Measurements from ENCODE around the gene MAEL.

MAEL gene

GRCh38 chr1:166980818-166981217, 8.3 kb upstream of the MAEL start:
- Histone ChIP-seq H3K9me3 (ENCODE audit: control insufficient read depth in 1 of 2, low read length in 2 of 2) (no peaks in the 10 kb centered on the region), H3K4me1 (ENCODE audit: control insufficient read depth in 1 of 2, insufficient read depth in 2 of 2, low read length in 2 of 2) (no peaks in the 10 kb centered on the region), H3K4me3 (ENCODE audit: low read depth in 1 of 2, low read length in 2 of 2) (no peak overlapping the region), H3K36me3 (ENCODE audit: control insufficient read depth in 1 of 2, insufficient read depth in 2 of 2, low read length in 2 of 2) (no peaks in the 10 kb centered on the region), H3K27ac (ENCODE audit: low read length) (no peak overlapping the region), H3K27me3 (ENCODE audit: low read depth, low read length) (no peaks in the 10 kb centered on the region)

GRCh38 chr1:166981589-166981988, 7.5 kb upstream of the MAEL start:
- H3K9me3 ChIP-seq (ENCODE audit: control insufficient read depth in 1 of 2, low read length in 2 of 2): no peaks in the 10 kb centered on the region
- H3K36me3 ChIP-seq (ENCODE audit: control insufficient read depth in 1 of 2, insufficient read depth in 2 of 2, low read length in 2 of 2): no peaks in the 10 kb centered on the region
- H3K4me1 ChIP-seq (ENCODE audit: control insufficient read depth in 1 of 2, insufficient read depth in 2 of 2, low read length in 2 of 2): no peaks in the 10 kb centered on the region
- no peaks in the 10 kb centered on the region for H3K27me3 ChIP-seq (ENCODE audit: low read depth, low read length)
- no peak overlapping the region for H3K4me3 ChIP-seq (ENCODE audit: low read depth in 1 of 2, low read length in 2 of 2)
- no peak overlapping the region for H3K27ac ChIP-seq (ENCODE audit: low read length)

GRCh38 chr1:166999075-166999474, 10.0 kb downstream of the MAEL start:
- no peaks in the 10 kb centered on the region for H3K27me3 ChIP-seq (ENCODE audit: low read depth, low read length)
- no peaks in the 10 kb centered on the region for H3K9me3 ChIP-seq (ENCODE audit: control insufficient read depth in 1 of 2, low read length in 2 of 2)
- no peak overlapping the region for H3K27ac ChIP-seq (ENCODE audit: low read length)
- H3K36me3 ChIP-seq (ENCODE audit: control insufficient read depth in 1 of 2, insufficient read depth in 2 of 2, low read length in 2 of 2): no peaks in the 10 kb centered on the region
- H3K4me3 ChIP-seq (ENCODE audit: low read depth in 1 of 2, low read length in 2 of 2): no peak overlapping the region
- H3K4me1 ChIP-seq (ENCODE audit: control insufficient read depth in 1 of 2, insufficient read depth in 2 of 2, low read length in 2 of 2): no peaks in the 10 kb centered on the region

GRCh38 chr1:166999500-167000055, 10.5 kb downstream of the MAEL start:
- H3K4me1 ChIP-seq (ENCODE audit: control insufficient read depth in 1 of 2, insufficient read depth in 2 of 2, low read length in 2 of 2): no peaks in the 10 kb centered on the region
- H3K27ac ChIP-seq (ENCODE audit: low read length): no peak overlapping the region
- no peak overlapping the region for H3K4me3 ChIP-seq (ENCODE audit: low read depth in 1 of 2, low read length in 2 of 2)
- H3K27me3 ChIP-seq (ENCODE audit: low read depth, low read length): no peaks in the 10 kb centered on the region
- H3K9me3 ChIP-seq (ENCODE audit: control insufficient read depth in 1 of 2, low read length in 2 of 2): no peaks in the 10 kb centered on the region
- no peaks in the 10 kb centered on the region for H3K36me3 ChIP-seq (ENCODE audit: control insufficient read depth in 1 of 2, insufficient read depth in 2 of 2, low read length in 2 of 2)

- H3K36me3 ChIP-seq (ENCODE audit: control insufficient read depth in 1 of 2, insufficient read depth in 2 of 2, low read length in 2 of 2): no peaks in the 10 kb centered on the region
- H3K4me3 ChIP-seq (ENCODE audit: low read depth in 1 of 2, low read length in 2 of 2): no peak overlapping the region
- no peaks in the 10 kb centered on the region for H3K27me3 ChIP-seq (ENCODE audit: low read depth, low read length)
- no peaks in the 10 kb centered on the region for H3K4me1 ChIP-seq (ENCODE audit: control insufficient read depth in 1 of 2, insufficient read depth in 2 of 2, low read length in 2 of 2)
- no peak overlapping the region for H3K27ac ChIP-seq (ENCODE audit: low read length)
- H3K9me3 ChIP-seq (ENCODE audit: control insufficient read depth in 1 of 2, low read length in 2 of 2): no peaks in the 10 kb centered on the region
Measured at GRCh38 chr1:167000546-167000945, 11.5 kb downstream of the MAEL start.

- Histone ChIP-seq H3K27ac (ENCODE audit: low read length) (no peak overlapping the region), H3K4me3 (ENCODE audit: low read depth in 1 of 2, low read length in 2 of 2) (no peak overlapping the region), H3K4me1 (ENCODE audit: control insufficient read depth in 1 of 2, insufficient read depth in 2 of 2, low read length in 2 of 2) (no peaks in the 10 kb centered on the region), H3K27me3 (ENCODE audit: low read depth, low read length) (no peaks in the 10 kb centered on the region), H3K9me3 (ENCODE audit: control insufficient read depth in 1 of 2, low read length in 2 of 2) (no peaks in the 10 kb centered on the region), H3K36me3 (ENCODE audit: control insufficient read depth in 1 of 2, insufficient read depth in 2 of 2, low read length in 2 of 2) (no peaks in the 10 kb centered on the region)
Measured at GRCh38 chr1:167002354-167002753, 13.3 kb downstream of the MAEL start.

- no peak overlapping the region for H3K4me3 ChIP-seq (ENCODE audit: low read depth in 1 of 2, low read length in 2 of 2)
- no peaks in the 10 kb centered on the region for H3K27me3 ChIP-seq (ENCODE audit: low read depth, low read length)
- H3K36me3 ChIP-seq (ENCODE audit: control insufficient read depth in 1 of 2, insufficient read depth in 2 of 2, low read length in 2 of 2): no peaks in the 10 kb centered on the region
- no peaks in the 10 kb centered on the region for H3K4me1 ChIP-seq (ENCODE audit: control insufficient read depth in 1 of 2, insufficient read depth in 2 of 2, low read length in 2 of 2)
- H3K27ac ChIP-seq (ENCODE audit: low read length): no peak overlapping the region
- no peaks in the 10 kb centered on the region for H3K9me3 ChIP-seq (ENCODE audit: control insufficient read depth in 1 of 2, low read length in 2 of 2)
Measured at GRCh38 chr1:167003711-167004110, 14.6 kb downstream of the MAEL start.

- Histone ChIP-seq H3K27me3 (ENCODE audit: low read depth, low read length) (no peaks in the 10 kb centered on the region), H3K4me3 (ENCODE audit: low read depth in 1 of 2, low read length in 2 of 2) (no peak overlapping the region), H3K36me3 (ENCODE audit: control insufficient read depth in 1 of 2, insufficient read depth in 2 of 2, low read length in 2 of 2) (no peaks in the 10 kb centered on the region), H3K4me1 (ENCODE audit: control insufficient read depth in 1 of 2, insufficient read depth in 2 of 2, low read length in 2 of 2) (no peaks in the 10 kb centered on the region), H3K9me3 (ENCODE audit: control insufficient read depth in 1 of 2, low read length in 2 of 2) (no peaks in the 10 kb centered on the region), H3K27ac (ENCODE audit: low read length) (no peak overlapping the region)
Measured at GRCh38 chr1:167011560-167012191, 22.6 kb downstream of the MAEL start.

- H3K9me3 ChIP-seq (ENCODE audit: control insufficient read depth in 1 of 2, low read length in 2 of 2): no peaks in the 10 kb centered on the region
- H3K27ac ChIP-seq (ENCODE audit: low read length): no peak overlapping the region
- no peaks in the 10 kb centered on the region for H3K4me1 ChIP-seq (ENCODE audit: control insufficient read depth in 1 of 2, insufficient read depth in 2 of 2, low read length in 2 of 2)
- no peaks in the 10 kb centered on the region for H3K36me3 ChIP-seq (ENCODE audit: control insufficient read depth in 1 of 2, insufficient read depth in 2 of 2, low read length in 2 of 2)
- no peaks in the 10 kb centered on the region for H3K27me3 ChIP-seq (ENCODE audit: low read depth, low read length)
- no peak overlapping the region for H3K4me3 ChIP-seq (ENCODE audit: low read depth in 1 of 2, low read length in 2 of 2)
Measured at GRCh38 chr1:167012570-167012969, 23.5 kb downstream of the MAEL start.

GRCh38 chr1:167013108-167013929, 24.2 kb downstream of the MAEL start:
- H3K9me3 ChIP-seq (ENCODE audit: control insufficient read depth in 1 of 2, low read length in 2 of 2): no peaks in the 10 kb centered on the region
- no peak overlapping the region for H3K27ac ChIP-seq (ENCODE audit: low read length)
- no peak overlapping the region for H3K4me3 ChIP-seq (ENCODE audit: low read depth in 1 of 2, low read length in 2 of 2)
- H3K27me3 ChIP-seq (ENCODE audit: low read depth, low read length): no peaks in the 10 kb centered on the region
- H3K36me3 ChIP-seq (ENCODE audit: control insufficient read depth in 1 of 2, insufficient read depth in 2 of 2, low read length in 2 of 2): no peaks in the 10 kb centered on the region
- H3K4me1 ChIP-seq (ENCODE audit: control insufficient read depth in 1 of 2, insufficient read depth in 2 of 2, low read length in 2 of 2): no peaks in the 10 kb centered on the region

GRCh38 chr1:167016100-167016750, 27.1 kb downstream of the MAEL start:
- H3K9me3 ChIP-seq (ENCODE audit: control insufficient read depth in 1 of 2, low read length in 2 of 2): no peaks in the 10 kb centered on the region
- no peaks in the 10 kb centered on the region for H3K4me1 ChIP-seq (ENCODE audit: control insufficient read depth in 1 of 2, insufficient read depth in 2 of 2, low read length in 2 of 2)
- H3K27ac ChIP-seq (ENCODE audit: low read length): no peak overlapping the region
- H3K27me3 ChIP-seq (ENCODE audit: low read depth, low read length): no peaks in the 10 kb centered on the region
- H3K36me3 ChIP-seq (ENCODE audit: control insufficient read depth in 1 of 2, insufficient read depth in 2 of 2, low read length in 2 of 2): no peaks in the 10 kb centered on the region
- no peak overlapping the region for H3K4me3 ChIP-seq (ENCODE audit: low read depth in 1 of 2, low read length in 2 of 2)

Measured in muscle layer of duodenum (tissue), 2 donors.